Ectodermal cell (in vitro differentiated cells): ENCODE measurements around the gene ZHX3.

ENCODE experiments used
- H3K27ac ChIP-seq: 2 replicates; pipeline ENCODE4 v1.7.0; 2013; ENCODE audit warnings: mild to moderate bottlenecking, low read depth, low read length; ENCODE audit not compliant: insufficient read depth, poor library complexity, severe bottlenecking
- H3K27me3 ChIP-seq: 2 replicates; pipeline ENCODE4 v1.7.0; 2013; ENCODE audit warnings: mild to moderate bottlenecking, low read length; ENCODE audit not compliant: insufficient read depth, control insufficient read depth, poor library complexity, severe bottlenecking
- H3K36me3 ChIP-seq: one replicate; pipeline ENCODE4 v1.7.0; 2013; ENCODE audit warnings: low read length; ENCODE audit not compliant: control insufficient read depth, insufficient read depth
- H3K4me1 ChIP-seq: one replicate; pipeline ENCODE4 v1.7.0; 2013; ENCODE audit warnings: low read length; ENCODE audit not compliant: control insufficient read depth, insufficient read depth
- H3K4me3 ChIP-seq: 2 replicates; pipeline ENCODE4 v1.7.0; 2013; ENCODE audit warnings: low read depth, low read length, control low read depth; ENCODE audit not compliant: insufficient read depth
- H3K9me3 ChIP-seq: 2 replicates; pipeline ENCODE4 v1.7.0; 2013; ENCODE audit warnings: mild to moderate bottlenecking, low read length, moderate library complexity; ENCODE audit not compliant: control insufficient read depth
- WGBS, 2 experiments: methylation state at CpG; one replicate each; pipeline ENCODE4 v1.1.7; 2013; ENCODE audit warnings: missing lambda C conversion rate in 2 of 2; 5-methylcytosine and 5-hydroxymethylcytosine counted together

The ZHX3 gene

DNA sequence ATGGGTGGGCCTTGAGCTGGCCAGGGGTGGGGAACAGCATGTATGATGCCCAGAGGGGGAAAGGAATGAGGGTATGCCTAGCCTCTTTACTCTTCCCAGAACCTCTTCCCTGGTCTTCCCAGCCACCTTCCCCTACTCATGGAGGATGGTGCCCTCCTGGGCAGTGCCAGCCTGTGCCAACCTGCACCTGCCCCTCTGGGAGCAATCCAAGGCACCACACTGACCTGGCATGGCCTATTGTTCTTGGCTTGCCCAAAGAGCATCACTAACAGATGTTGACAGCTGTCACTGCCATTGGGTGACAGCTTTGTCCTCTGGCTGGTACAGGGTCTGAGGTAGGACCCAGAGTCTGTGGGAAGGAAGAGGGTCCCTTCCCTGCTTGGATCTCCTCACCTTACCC lies 36.0 kb upstream of the ZHX3 start:
- H3K9me3 ChIP-seq: no peaks in the 10 kb centered on the region
- no peaks in the 10 kb centered on the region for H3K27me3 ChIP-seq
- no peak overlapping the region for H3K4me3 ChIP-seq
- H3K4me1 ChIP-seq: no peaks in the 10 kb centered on the region
- no peak overlapping the region for H3K27ac ChIP-seq
- no peaks in the 10 kb centered on the region for H3K36me3 ChIP-seq

DNA sequence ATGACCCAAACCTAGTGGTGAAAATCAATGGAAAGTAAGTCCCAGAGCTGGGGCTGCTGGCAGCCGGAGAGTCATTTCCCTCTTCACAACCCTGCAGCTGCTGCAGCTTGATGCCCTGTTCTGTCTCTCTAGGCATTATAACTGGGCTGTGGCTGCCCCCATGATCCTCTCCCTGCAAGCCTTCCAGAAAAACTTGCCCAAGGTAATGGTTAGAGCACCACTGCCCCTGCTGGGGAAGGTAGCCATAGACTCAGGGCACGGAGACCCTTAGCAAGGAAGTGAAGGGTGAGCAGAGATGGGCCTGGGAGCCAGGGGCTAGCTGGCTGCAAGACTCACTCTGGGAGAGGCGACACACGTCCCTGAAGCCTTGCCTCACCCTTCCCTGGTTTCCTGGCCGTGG lies 35.1 kb upstream of the ZHX3 start:
- WGBS, 2 experiments: 81 to 84% methylated on average over 5 of the region's 5 CpGs

DNA sequence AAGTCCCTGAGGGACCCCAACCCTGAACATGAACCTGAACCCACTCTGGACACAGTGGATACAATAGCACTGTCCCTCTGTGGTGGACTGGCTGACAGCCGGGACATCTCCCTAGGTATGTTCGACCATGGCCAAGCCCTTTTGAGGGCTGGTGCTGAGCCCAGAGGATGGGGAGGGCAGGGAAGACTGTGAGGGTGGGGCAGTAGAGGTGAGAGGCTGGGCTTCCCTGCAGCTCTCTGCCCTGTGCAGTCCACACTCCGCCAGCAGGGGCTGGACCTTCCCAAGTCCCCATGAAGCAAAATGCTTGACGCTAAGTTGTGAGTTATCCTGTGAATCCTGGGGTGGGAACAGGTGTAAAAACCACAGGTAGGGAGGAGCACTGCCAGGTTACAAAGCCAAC lies 34.6 kb upstream of the ZHX3 start:
- Histone ChIP-seq H3K4me1 (peaks cover 4% of the 10 kb centered on the region), H3K9me3 (no peaks in the 10 kb centered on the region), H3K4me3 (no peak overlapping the region), H3K27me3 (no peaks in the 10 kb centered on the region), H3K36me3 (no peaks in the 10 kb centered on the region), H3K27ac (no peak overlapping the region)
- WGBS, 2 experiments: 78 to 82% methylated on average over 4 of the region's 4 CpGs

More for the DNA sequence above, 35.1 kb upstream of the ZHX3 start:
- Histone ChIP-seq H3K36me3 (no peaks in the 10 kb centered on the region), H3K4me3 (no peak overlapping the region), H3K27ac (no peak overlapping the region), H3K4me1 (peaks cover 3% of the 10 kb centered on the region), H3K27me3 (no peaks in the 10 kb centered on the region), H3K9me3 (no peaks in the 10 kb centered on the region)

DNA sequence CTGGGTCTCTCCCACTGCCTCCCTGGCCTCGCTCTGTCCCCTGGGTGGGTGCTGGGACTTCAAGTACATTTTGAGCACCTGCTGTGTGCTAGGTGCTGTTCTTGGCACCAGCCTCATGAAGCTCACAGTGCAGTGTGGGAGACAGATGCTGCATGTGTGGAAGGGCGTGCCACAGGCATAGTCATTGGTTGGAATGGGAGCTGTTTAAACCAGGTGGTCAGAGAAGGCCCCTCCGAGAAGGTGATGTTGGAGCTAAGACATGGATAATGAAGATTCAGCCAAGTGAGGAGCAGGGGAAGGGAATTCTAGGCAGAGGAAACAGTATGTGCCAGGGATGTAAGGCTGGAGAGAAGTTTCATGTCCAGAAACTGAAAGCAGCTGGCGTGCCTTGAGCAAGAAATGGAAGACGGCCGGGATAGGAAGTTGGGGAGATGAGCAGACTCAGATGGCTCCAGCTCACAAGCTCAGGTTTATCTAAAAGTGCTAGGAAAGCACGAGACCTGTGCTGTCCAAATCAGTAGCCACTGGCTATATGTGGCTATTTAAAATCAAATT lies 33.0 kb upstream of the ZHX3 start:
- Histone ChIP-seq H3K4me1 (peaks cover 4% of the 10 kb centered on the region), H3K9me3 (no peaks in the 10 kb centered on the region), H3K27ac (no peak overlapping the region), H3K27me3 (no peaks in the 10 kb centered on the region), H3K4me3 (no peak overlapping the region), H3K36me3 (no peaks in the 10 kb centered on the region)
- WGBS, 2 experiments: 94 to 95% methylated on average over 7 of the region's 7 CpGs

DNA sequence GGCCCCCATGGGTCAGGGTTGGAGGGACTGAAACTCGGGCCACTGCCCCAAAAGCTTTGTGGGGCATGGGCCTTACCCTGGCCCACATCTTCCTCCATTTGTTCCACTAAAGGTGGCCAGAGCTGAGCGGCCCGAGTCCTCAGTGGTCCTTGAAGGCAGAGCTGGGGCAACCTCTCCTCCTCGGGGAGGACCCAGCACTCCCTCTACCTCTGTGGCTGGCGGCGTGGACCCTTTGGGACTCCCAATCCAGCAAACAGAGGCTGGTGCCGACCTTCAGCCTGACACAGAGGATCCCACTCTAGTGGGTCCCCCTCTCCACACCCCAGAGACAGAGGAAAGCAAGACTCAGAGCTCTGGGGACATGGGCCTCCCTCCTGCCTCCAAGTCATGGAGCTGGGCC lies 32.4 kb upstream of the ZHX3 start:
- Histone ChIP-seq H3K4me1 (peaks cover 4% of the 10 kb centered on the region), H3K4me3 (no peak overlapping the region), H3K27me3 (no peaks in the 10 kb centered on the region), H3K9me3 (no peaks in the 10 kb centered on the region), H3K36me3 (no peaks in the 10 kb centered on the region), H3K27ac (no peak overlapping the region)
- WGBS, 2 experiments: 91 to 93% methylated on average over 7 of the region's 7 CpGs

DNA sequence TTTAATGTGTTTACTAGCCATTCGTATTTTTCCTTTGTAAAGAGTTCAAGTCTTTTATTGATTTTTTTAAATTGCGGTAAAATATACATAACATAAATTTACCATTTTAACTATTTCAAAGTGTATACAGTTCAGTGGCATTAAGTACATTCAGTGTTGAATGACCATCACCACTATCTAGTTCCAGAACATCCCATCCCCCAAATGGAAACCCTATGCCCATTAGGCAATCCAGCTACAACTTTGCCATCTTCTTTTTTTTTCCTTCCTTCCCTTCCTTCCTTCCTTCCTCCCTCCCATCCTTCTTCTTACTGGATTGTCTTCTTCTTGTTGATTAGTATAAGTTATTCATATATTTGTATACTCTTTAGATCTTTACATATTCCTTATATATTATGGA lies 31.7 kb upstream of the ZHX3 start:
- peaks cover 4% of the 10 kb centered on the region for H3K4me1 ChIP-seq
- H3K36me3 ChIP-seq: no peaks in the 10 kb centered on the region
- H3K27ac ChIP-seq: no peak overlapping the region
- no peaks in the 10 kb centered on the region for H3K27me3 ChIP-seq
- no peak overlapping the region for H3K4me3 ChIP-seq
- H3K9me3 ChIP-seq: no peaks in the 10 kb centered on the region
- 83 to 92% methylated on average over 1 to 2 of the region's 2 CpGs for WGBS, 2 experiments

DNA sequence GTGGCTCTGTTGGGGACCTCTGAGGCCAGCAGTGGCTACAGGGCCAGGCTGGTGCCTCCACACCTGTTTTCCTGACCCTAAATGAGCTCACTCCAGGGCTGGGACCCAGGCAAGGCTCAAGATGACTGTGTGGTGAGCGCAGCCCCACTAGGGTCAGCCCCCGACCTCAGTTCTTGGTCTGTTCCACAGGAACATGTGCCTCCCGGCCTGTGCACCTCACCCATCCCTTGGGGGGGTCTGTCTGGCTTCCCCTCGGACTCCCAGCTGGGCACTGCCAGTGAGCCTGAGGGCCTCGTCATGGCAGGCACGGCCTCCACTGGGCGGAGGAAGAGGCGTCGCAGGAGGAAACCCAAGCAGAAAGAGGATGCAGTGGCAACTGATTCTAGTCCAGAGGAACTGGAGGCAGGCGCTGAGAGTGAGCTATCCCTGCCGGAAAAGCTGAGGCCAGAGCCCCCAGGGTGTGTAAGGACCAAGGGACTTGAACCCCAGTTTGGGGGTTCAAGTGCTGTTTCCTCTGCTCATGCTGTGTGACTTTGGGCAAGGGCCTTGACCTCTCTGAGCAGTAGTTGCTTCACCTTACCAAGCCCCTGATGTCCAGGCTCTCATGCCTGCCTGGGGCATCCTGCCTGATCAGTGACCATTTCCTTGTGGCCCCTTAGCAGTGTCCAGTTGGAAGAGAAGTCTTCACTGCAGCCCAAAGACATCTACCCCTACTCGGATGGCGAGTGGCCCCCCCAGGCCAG lies 31.1 kb upstream of the ZHX3 start:
- WGBS, 2 experiments: 94 to 95% methylated on average over 13 of the region's 13 CpGs
- no peaks in the 10 kb centered on the region for H3K36me3 ChIP-seq
- H3K4me1 ChIP-seq: peaks cover 4% of the 10 kb centered on the region
- no peak overlapping the region for H3K27ac ChIP-seq
- H3K4me3 ChIP-seq: no peak overlapping the region
- H3K27me3 ChIP-seq: no peaks in the 10 kb centered on the region
- H3K9me3 ChIP-seq: no peaks in the 10 kb centered on the region

DNA sequence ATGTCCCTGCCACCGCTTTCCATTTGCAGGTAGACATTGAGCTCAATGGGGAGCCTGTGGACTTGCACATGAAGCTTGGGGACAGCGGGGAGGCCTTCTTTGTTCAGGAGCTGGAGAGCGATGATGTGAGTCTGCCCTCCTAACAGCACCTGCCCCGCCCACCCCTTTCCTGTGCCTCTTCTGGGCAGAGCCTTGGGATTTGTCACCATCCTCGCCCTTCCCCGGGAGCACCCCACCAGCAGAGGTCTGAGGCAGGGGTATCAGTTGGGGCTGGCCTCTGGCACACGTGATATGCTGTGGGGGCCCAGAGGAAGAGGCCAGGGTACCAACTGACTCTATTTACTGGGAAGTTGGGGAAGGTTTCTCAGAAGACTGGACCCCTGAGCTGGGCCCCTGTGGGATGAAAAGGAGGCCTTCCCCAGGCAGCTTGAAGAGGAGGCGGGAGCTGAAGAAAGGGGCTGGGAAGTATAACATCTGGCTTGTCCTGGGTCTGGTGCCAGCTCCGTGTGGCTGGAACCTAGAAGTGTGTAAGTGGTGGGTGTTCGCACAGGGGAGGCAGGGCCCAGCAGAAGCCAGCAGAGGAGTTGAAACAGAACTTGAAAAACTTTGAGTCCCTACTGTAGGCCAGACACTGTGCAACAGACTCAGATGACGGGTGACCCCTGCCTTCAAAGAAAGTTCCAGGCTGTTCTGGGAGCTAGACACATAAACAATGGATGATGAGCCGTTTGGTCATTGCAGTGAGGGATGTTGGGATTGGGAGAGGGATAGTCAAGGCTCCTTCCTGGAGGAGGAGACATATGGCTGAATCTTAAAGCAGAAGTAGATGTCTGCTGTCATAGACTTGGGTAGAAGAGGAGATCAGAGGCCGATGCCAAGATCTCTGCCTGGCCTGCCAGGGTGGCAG lies 30.2 kb upstream of the ZHX3 start:
- no peak overlapping the region for H3K4me3 ChIP-seq
- no peaks in the 10 kb centered on the region for H3K36me3 ChIP-seq
- no peaks in the 10 kb centered on the region for H3K27me3 ChIP-seq
- H3K27ac ChIP-seq: no peak overlapping the region
- H3K4me1 ChIP-seq: peaks cover 4% of the 10 kb centered on the region
- H3K9me3 ChIP-seq: no peaks in the 10 kb centered on the region
- WGBS, 2 experiments: 86 to 87% methylated on average over 13 of the region's 13 CpGs

DNA sequence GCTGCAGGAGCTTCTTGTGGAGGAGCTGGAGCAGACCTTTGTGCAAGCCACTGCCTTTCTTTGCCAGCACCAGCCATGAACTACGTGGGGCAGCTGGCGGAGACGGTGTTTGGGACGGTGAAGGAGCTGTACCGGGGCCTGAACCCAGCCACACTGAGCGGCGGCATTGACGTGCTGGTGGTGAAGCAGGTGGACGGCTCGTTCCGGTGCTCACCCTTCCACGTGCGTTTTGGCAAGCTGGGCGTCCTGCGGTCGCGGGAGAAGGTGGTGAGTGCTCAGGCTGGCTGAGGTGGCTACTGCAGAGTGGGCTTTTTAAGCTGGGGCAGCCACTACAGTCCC lies 28.2 kb upstream of the ZHX3 start:
- H3K4me3 ChIP-seq: no peak overlapping the region

DNA sequence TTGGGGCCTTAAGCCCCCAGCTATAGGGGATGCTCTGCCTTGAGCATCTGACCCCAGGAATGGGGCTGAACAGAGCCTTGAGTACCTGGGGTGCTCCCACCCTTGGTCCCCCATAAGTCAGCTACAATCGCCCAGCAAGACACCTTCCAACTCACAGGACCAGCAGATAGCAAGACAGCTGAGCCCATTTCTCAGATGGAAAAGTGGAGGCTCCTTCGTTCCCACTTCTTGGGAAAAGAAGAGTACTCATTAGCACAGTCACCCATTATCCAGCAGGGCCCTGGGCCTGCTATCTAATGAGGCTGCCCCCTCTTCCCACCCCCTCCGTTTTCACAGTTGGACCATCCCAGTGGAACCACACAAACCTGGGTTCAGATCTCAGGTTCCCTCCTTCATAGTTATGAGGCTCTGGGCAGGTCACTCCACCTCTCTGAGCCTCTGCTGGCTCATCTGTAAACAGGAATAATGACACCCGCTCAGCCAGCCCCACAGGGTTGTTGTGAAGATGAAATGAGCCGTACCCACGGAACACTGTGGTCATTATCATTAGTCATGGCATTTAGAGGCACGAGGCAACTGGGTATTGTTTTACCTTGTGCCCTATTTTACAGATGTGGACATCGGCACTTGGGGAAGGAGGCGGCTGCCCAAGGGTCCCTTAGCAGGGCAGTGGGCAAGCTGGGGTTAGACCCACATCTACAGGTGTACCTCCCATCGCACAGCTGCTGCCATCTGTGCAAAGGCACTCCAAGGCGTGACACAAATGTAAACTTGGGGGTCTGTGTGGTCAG lies 27.6 kb upstream of the ZHX3 start:
- H3K27me3 ChIP-seq: no peaks in the 10 kb centered on the region
- no peaks in the 10 kb centered on the region for H3K9me3 ChIP-seq
- H3K27ac ChIP-seq: no peak overlapping the region
- no peaks in the 10 kb centered on the region for H3K36me3 ChIP-seq
- peaks cover 8% of the 10 kb centered on the region for H3K4me1 ChIP-seq
- H3K4me3 ChIP-seq: no peak overlapping the region
- 93 to 96% methylated on average over 11 of the region's 11 CpGs for WGBS, 2 experiments

More for the DNA sequence above, 28.2 kb upstream of the ZHX3 start:
- Histone ChIP-seq H3K27me3 (no peaks in the 10 kb centered on the region), H3K4me1 (peaks cover 8% of the 10 kb centered on the region), H3K36me3 (no peaks in the 10 kb centered on the region), H3K9me3 (no peaks in the 10 kb centered on the region), H3K27ac (no peak overlapping the region)
- WGBS, 2 experiments: 94 to 95% methylated on average over 17 of the region's 17 CpGs
